Measurements from ENCODE around the gene SLC12A8. TPM values are rescaled to one million over a fixed set of nuclear protein-coding genes. Genes with fewer than 3 reads are reported as not detected.

SLC12A8 gene
- total and polyA plus RNA-seq, 10 of the 15 experiments (the other 5 are each of a cell fraction or from before 2014, with no cell fraction given) = 2.5 to 71.6 (median 50.1) TPM

DNA sequence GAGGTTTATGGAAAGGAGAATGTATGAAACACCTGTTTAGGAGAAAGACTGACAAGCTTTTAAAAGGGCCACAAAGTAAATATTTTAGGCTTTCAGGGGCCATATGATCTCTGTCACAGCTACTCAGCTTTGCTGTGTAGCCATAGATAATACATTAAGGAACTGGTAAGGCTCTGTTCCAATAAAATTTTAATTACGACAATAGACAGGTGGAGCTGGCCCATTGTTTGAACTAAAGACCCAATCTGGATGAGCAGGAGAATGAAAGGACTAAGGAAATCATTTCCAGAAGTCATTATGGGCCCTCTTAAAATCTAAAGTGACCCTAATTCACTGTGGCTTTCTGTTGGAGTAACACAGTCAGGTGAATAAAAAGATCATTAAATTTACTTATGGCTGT lies 48.5 kb upstream of the SLC12A8 start:
- Histone ChIP-seq H3K4me1 (ENCODE audit: control insufficient read depth, insufficient read depth, low read length) (no peaks in the 10 kb centered on the region), H3K9ac (ENCODE audit: control insufficient read depth, insufficient read depth, low read length) (no peak overlapping the region), H3K9me3 (replicated peaks; ENCODE audit: control insufficient read depth, insufficient read depth, low read length) (no peaks in the 10 kb centered on the region; the same call in none of the 3 replicates), H3K27me3 (replicated peaks in 1 of 2; ENCODE audit: control insufficient read depth in 2 of 2, insufficient read depth in 2 of 2, low read length in 1 of 2) (no peaks in the 10 kb centered on the region), H2AFZ (ENCODE audit: control insufficient read depth, low read depth, low read length) (no peak overlapping the region), H3K79me2 (ENCODE audit: control insufficient read depth, insufficient read depth, low read length) (no peaks in the 10 kb centered on the region), H3K4me2 (ENCODE audit: control insufficient read depth, insufficient read depth) (no peak overlapping the region), H3K36me3 (ENCODE audit: control insufficient read depth in 2 of 2, insufficient read depth in 2 of 2, low read length in 1 of 2) (peaks cover 0 to 6% of the 10 kb centered on the region in 2 experiments; a peak in 1 of 4 replicates), H3K4me3 (no peak overlapping the region), H3K27ac (ENCODE audit: control insufficient read depth, insufficient read depth) (no peak overlapping the region), H4K20me1 (ENCODE audit: control insufficient read depth, insufficient read depth) (no peaks in the 10 kb centered on the region)
- ChIA-PET CTCF (interaction anchor here (0.9 to 1.5 kb wide), 3 partner anchors 168 to 500 kb away, joined by 3 to 4 read pairs (median 3); no protein-coding TSS in a partner anchor), RAD21 (ENCODE audit: unreplicated experiment) (interaction anchor here (1.4 kb wide), 1 partner anchor 29 kb away, joined by 3 read pairs; no protein-coding TSS in a partner anchor), POLR2A (interaction anchor here (0.6 kb wide), 1 partner anchor 121 kb away, joined by 3 read pairs; no protein-coding TSS in a partner anchor), SMC1A (ENCODE audit: uncharacterized antibody, unreplicated experiment) (interaction anchor here (0.6 to 1.4 kb wide), 5 partner anchors 12 to 324 kb away, joined by 3 to 4 read pairs (median 3); no protein-coding TSS in a partner anchor)
- 100% methylated on average over 1 of the region's 1 CpG for WGBS (ENCODE audit: insufficient coverage, insufficient replicate concordance, low lambda C conversion rate, missing lambda C conversion rate)
- BruUV-seq (replicated peaks) = no TSS peak
- intact Hi-C loops (cut with micrococcal nuclease; ENCODE audit: unreplicated experiment) (no loop called here), in situ Hi-C loops (cut with MboI) (no loop called here)
- no peak for FAIRE-seq
- DNase-seq (ENCODE audit: low read depth, low spot score) = no peak
- TF ChIP-seq EED (IDR thresholded peaks at IDR 0.05; ENCODE audit: low read depth) (no peak), SIX5 (IDR thresholded peaks at IDR 0.05; ENCODE audit: low read depth, low read length, severe bottlenecking) (no peak), EZH2 (IDR thresholded peaks at IDR 0.05; ENCODE audit: borderline replicate concordance, control insufficient read depth, low read depth, low read length) (no peak), GATAD2B (conservative IDR thresholded peaks at IDR 0.05; ENCODE audit: low read depth) (no peak), HDGF (IDR thresholded peaks at IDR 0.05) (no peak)
- TF ChIP-seq, protein P1, sequence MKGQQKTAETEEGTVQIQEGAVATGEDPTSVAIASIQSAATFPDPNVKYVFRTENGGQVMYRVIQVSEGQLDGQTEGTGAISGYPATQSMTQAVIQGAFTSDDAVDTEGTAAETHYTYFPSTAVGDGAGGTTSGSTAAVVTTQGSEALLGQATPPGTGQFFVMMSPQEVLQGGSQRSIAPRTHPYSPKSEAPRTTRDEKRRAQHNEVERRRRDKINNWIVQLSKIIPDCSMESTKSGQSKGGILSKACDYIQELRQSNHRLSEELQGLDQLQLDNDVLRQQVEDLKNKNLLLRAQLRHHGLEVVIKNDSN (IDR thresholded peaks at IDR 0.05; ENCODE audit: borderline replicate concordance, extremely low read length, insufficient read depth, low read depth, low read length) = no peak
- ATAC-seq = no peak
